GM10266 (cell line): ENCODE data around the gene ME3.

Experiments
- DNase-seq: peaks from one replicate; pipeline ENCODE4 v3.0.0; 2012; ENCODE audit errors: extremely low spot score
- CTCF ChIP-seq: IDR thresholded peaks from 2 replicates; pipeline ENCODE4 v1.5.1; 2012; ENCODE audit warnings: mild to moderate bottlenecking, low read depth; ENCODE audit not compliant: control insufficient read depth, insufficient read depth; ENCODE audit errors: missing control alignments

Gene ME3

GRCh38 chr11:86678823-86679222 lies 6.4 kb upstream of the ME3 start:
- no peak for TF ChIP-seq CTCF
- no peak for DNase-seq

GRCh38 chr11:86678296-86678695 lies 5.9 kb upstream of the ME3 start:
- DNase-seq = no peak
- TF ChIP-seq CTCF = no peak

GRCh38 chr11:86676533-86677154 lies 4.2 kb upstream of the ME3 start:
- DNase-seq = no peak
- peak; percentile 24 for TF ChIP-seq CTCF

GRCh38 chr11:86676010-86676409 lies 3.6 kb upstream of the ME3 start:
- TF ChIP-seq CTCF = no peak
- no peak for DNase-seq

- DNase-seq = no peak
- TF ChIP-seq CTCF = no peak
Observed at GRCh38 chr11:86675017-86675416, 2.6 kb upstream of the ME3 start.

- no peak for TF ChIP-seq CTCF
- DNase-seq = no peak
Observed at GRCh38 chr11:86673872-86674750, 1.7 kb upstream of the ME3 start.
